Neural cell (in vitro differentiated cells): ENCODE results near the gene KIZ. TPM values are rescaled to one million over a fixed set of nuclear protein-coding genes. Genes with fewer than 3 reads are reported as not detected.

Source experiments
- H2AFZ ChIP-seq: fragments of 200-600, 300-800 bp; sonication (generic), shearing (Covaris generic); 2 replicates; pipeline ENCODE4 v1.6.0; 2014; ENCODE audit warnings: low read depth, mild to moderate bottlenecking, antibody characterized with exemption, low read length, moderate library complexity
- H3F3A ChIP-seq: fragments of 200-600 bp; shearing (Covaris generic); 2 replicates; pipeline ENCODE4 v1.6.1; 2016; ENCODE audit warnings: mild to moderate bottlenecking, moderate library complexity, mixed read lengths, antibody characterized with exemption, low read length; ENCODE audit not compliant: insufficient read depth, poor library complexity, severe bottlenecking
- H3K27ac ChIP-seq: fragments of 200-600, 300-800 bp; sonication (generic), shearing (Covaris generic); 2 replicates; pipeline ENCODE4 v1.5.1; 2014; ENCODE audit warnings: mild to moderate bottlenecking, low read length, moderate library complexity
- H3K27me3 ChIP-seq: fragments of 300-800, 200-600 bp; sonication (generic), shearing (Covaris generic); 2 replicates; pipeline ENCODE4 v1.6.0; 2014; ENCODE audit warnings: mild to moderate bottlenecking, low read depth, low read length, moderate library complexity; ENCODE audit not compliant: insufficient read depth
- H3K36me3 ChIP-seq: fragments of 300-800, 200-600 bp; sonication (generic), shearing (Covaris generic); 2 replicates; pipeline ENCODE4 v1.5.1; 2014; ENCODE audit warnings: mild to moderate bottlenecking, antibody characterized with exemption, low read length, moderate library complexity; ENCODE audit not compliant: insufficient read depth
- H3K4me2 ChIP-seq: fragments of 300-800, 200-600 bp; sonication (generic), shearing (Covaris generic); 2 replicates; pipeline ENCODE4 v1.6.0; 2014; ENCODE audit warnings: mild to moderate bottlenecking, low read length
- H3K4me3 ChIP-seq: fragments of 300-800, 200-600 bp; sonication (generic), shearing (Covaris generic); 2 replicates; pipeline ENCODE4 v1.5.1; 2014; ENCODE audit warnings: mild to moderate bottlenecking, low read length, moderate library complexity
- H3K79me2 ChIP-seq: fragments of 200-600 bp; shearing (Covaris generic); replicated peaks from 2 replicates; pipeline ENCODE4 v1.6.0; 2014; ENCODE audit warnings: mild to moderate bottlenecking, low read length, moderate library complexity; ENCODE audit not compliant: insufficient read depth
- H3K9ac ChIP-seq: fragments of 300-800, 200-600 bp; sonication (generic), shearing (Covaris generic); 2 replicates; pipeline ENCODE4 v1.6.1; 2016; ENCODE audit warnings: mild to moderate bottlenecking, low read length, mixed read lengths
- H3K9me2 ChIP-seq: fragments of 200-600 bp; shearing (Covaris generic); 2 replicates; pipeline ENCODE4 v1.6.1; 2016; ENCODE audit warnings: mild to moderate bottlenecking, low read length, mixed read lengths; ENCODE audit not compliant: insufficient read depth
- H3K9me3 ChIP-seq: fragments of 200-600, 300-800 bp; sonication (generic), shearing (Covaris generic); 2 replicates; pipeline ENCODE4 v1.6.1; 2016; ENCODE audit warnings: mild to moderate bottlenecking, mixed run types, low read length, moderate library complexity, mixed read lengths
- H4K20me1 ChIP-seq: fragments of 200-600 bp; shearing (Covaris generic); 2 replicates; pipeline ENCODE4 v1.6.1; 2016; ENCODE audit warnings: mild to moderate bottlenecking, mixed run types; ENCODE audit not compliant: insufficient read depth
- EP300 ChIP-seq: fragments of 450-650 bp; conservative IDR thresholded peaks from 2 replicates; pipeline ENCODE4 v1.6.1; 2014; ENCODE audit warnings: antibody characterized with exemption, mild to moderate bottlenecking, moderate library complexity; ENCODE audit not compliant: poor library complexity, severe bottlenecking
- EZH2 ChIP-seq: fragments of 200-600, 300-800 bp; shearing (Covaris generic), sonication (generic); IDR thresholded peaks from 2 replicates; pipeline ENCODE4 v1.6.1; 2014; ENCODE audit warnings: antibody characterized with exemption, low read length, borderline replicate concordance, mild to moderate bottlenecking; ENCODE audit not compliant: insufficient read depth, poor library complexity, severe bottlenecking
- MXI1 ChIP-seq: fragments of 450-650 bp; conservative IDR thresholded peaks from 2 replicates; pipeline ENCODE4 v1.6.1; 2014; ENCODE audit warnings: antibody characterized with exemption, mild to moderate bottlenecking; ENCODE audit not compliant: poor library complexity, severe bottlenecking
- POLR2AphosphoS5 ChIP-seq: IDR thresholded peaks from 2 replicates; pipeline ENCODE4 v1.6.1; 2012
- RAD21 ChIP-seq: fragments of 450-650 bp; conservative IDR thresholded peaks from 2 replicates; pipeline ENCODE4 v1.6.1; 2014; ENCODE audit warnings: antibody characterized with exemption, mild to moderate bottlenecking, moderate library complexity
- REST ChIP-seq: IDR thresholded peaks from 2 replicates; pipeline ENCODE4 v1.6.1; 2012; ENCODE audit warnings: borderline replicate concordance
- SMC3 ChIP-seq: fragments of 450-650 bp; conservative IDR thresholded peaks from 2 replicates; pipeline ENCODE4 v1.6.1; 2014; ENCODE audit warnings: antibody characterized with exemption, mild to moderate bottlenecking, moderate library complexity; ENCODE audit not compliant: poor library complexity
- TAF1 ChIP-seq: IDR thresholded peaks from 2 replicates; pipeline ENCODE4 v1.6.1; 2012; ENCODE audit warnings: low read depth
- polyA plus RNA-seq: library from polyadenylated mRNA; depleted of rRNA; stranded (reverse); fragments of >200 nt; gene quantifications from 2 replicates; pipeline ENCODE4 v1.2.3, GENCODE V29; 2014
- TF ChIP-seq, protein P1 (sequence below): fragments of 450-650 bp; IDR thresholded peaks from 2 replicates; pipeline ENCODE4 v1.5.1; 2014; ENCODE audit warnings: antibody characterized with exemption, mild to moderate bottlenecking, moderate library complexity; ENCODE audit not compliant: poor library complexity, severe bottlenecking

The KIZ gene
- polyA plus RNA-seq, 1 donor from 2014 or later, result 3.6 TPM

DNA sequence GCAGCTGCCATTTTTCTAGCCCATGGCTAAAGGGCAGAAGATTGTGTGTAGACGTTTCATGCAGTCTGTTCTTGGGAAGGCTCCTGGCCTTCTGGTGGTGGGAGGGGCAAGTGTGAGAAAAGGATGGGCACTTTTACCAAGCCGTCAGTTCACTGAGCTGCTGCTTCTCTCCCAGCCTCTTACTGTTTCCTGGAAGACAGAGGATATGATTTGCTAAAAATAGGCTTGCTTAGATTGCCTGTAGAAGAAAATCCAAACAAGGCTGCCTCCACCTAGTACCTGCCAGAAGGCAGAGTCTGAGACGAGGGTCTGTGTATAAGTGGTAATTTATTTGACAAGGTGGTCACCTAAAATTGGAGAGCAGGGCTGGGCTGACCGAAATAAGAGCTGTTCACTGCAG is 7.5 kb downstream of the KIZ start:
- no peak overlapping the region for H3K9ac ChIP-seq
- no peaks in the 10 kb centered on the region for H3K9me2 ChIP-seq
- H3K4me2 ChIP-seq, result no peak overlapping the region
- no peaks in the 10 kb centered on the region for H4K20me1 ChIP-seq
- H3K36me3 ChIP-seq, result no peaks in the 10 kb centered on the region
- H3K79me2 ChIP-seq, result no peaks in the 10 kb centered on the region
- no peak overlapping the region for H2AFZ ChIP-seq
- H3K27ac ChIP-seq, result no peak overlapping the region
- TF ChIP-seq MXI1 (no peak), EP300 (no peak), POLR2AphosphoS5 (no peak), SMC3 (no peak), REST (no peak), EZH2 (no peak), RAD21 (no peak), TAF1 (no peak)
- TF ChIP-seq, protein P1, sequence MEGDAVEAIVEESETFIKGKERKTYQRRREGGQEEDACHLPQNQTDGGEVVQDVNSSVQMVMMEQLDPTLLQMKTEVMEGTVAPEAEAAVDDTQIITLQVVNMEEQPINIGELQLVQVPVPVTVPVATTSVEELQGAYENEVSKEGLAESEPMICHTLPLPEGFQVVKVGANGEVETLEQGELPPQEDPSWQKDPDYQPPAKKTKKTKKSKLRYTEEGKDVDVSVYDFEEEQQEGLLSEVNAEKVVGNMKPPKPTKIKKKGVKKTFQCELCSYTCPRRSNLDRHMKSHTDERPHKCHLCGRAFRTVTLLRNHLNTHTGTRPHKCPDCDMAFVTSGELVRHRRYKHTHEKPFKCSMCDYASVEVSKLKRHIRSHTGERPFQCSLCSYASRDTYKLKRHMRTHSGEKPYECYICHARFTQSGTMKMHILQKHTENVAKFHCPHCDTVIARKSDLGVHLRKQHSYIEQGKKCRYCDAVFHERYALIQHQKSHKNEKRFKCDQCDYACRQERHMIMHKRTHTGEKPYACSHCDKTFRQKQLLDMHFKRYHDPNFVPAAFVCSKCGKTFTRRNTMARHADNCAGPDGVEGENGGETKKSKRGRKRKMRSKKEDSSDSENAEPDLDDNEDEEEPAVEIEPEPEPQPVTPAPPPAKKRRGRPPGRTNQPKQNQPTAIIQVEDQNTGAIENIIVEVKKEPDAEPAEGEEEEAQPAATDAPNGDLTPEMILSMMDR, result no peak
- no peaks in the 10 kb centered on the region for H3K9me3 ChIP-seq
- no peak overlapping the region for H3K4me3 ChIP-seq
- no peaks in the 10 kb centered on the region for H3F3A ChIP-seq
- no peaks in the 10 kb centered on the region for H3K27me3 ChIP-seq

- Histone ChIP-seq H3K4me3 (no peak overlapping the region), H3K36me3 (no peaks in the 10 kb centered on the region), H3F3A (no peaks in the 10 kb centered on the region), H3K27me3 (no peaks in the 10 kb centered on the region), H3K9me3 (no peaks in the 10 kb centered on the region), H2AFZ (no peak overlapping the region), H3K4me2 (no peak overlapping the region), H4K20me1 (no peaks in the 10 kb centered on the region), H3K9me2 (no peaks in the 10 kb centered on the region), H3K27ac (no peak overlapping the region), H3K9ac (no peak overlapping the region), H3K79me2 (no peaks in the 10 kb centered on the region)
- TF ChIP-seq EZH2, result no peak
- no peak for TF ChIP-seq RAD21
- TF ChIP-seq EP300, result no peak
- no peak for TF ChIP-seq SMC3
- no peak for TF ChIP-seq REST
- TF ChIP-seq, protein P1, result no peak
- no peak for TF ChIP-seq POLR2AphosphoS5
- TF ChIP-seq TAF1, result no peak
- no peak for TF ChIP-seq MXI1
Observed at GRCh38 chr20:21133917-21134622, 8.2 kb downstream of the KIZ start.
